Stimulated activated effector memory CD8-positive, alpha-beta T cell treated with anti-CD3 and anti-CD28 coated beads, Interleukin-12 subunit alpha, Interleukin-12 subunit beta, amount 100 ng/mL, for 72 hours (primary cell): ENCODE data around the gene AIFM1.

Experiments
- ATAC-seq: fragments of 150-1000 bp; cut with Tn5 transposase; 2 replicates; pipeline ENCODE4 v1.10.0; 2021
- DNase-seq, 2 donors: peaks; one replicate each; pipeline ENCODE4 v3.0.0; 2021 to 2022; ENCODE audit warnings: low spot score in 2 of 2
- H3K27ac Mint-ChIP-seq: one replicate; pipeline ENCODE4 v1.8.0; 2022; ENCODE audit warnings: mild to moderate bottlenecking, mixed read lengths
- H3K36me3 Mint-ChIP-seq: one replicate; pipeline ENCODE4 v1.8.0; 2022; ENCODE audit warnings: mild to moderate bottlenecking, mixed read lengths
- H3K4me1 Mint-ChIP-seq: one replicate; pipeline ENCODE4 v1.8.0; 2022; ENCODE audit warnings: mixed read lengths
- H3K4me3 Mint-ChIP-seq: one replicate; pipeline ENCODE4 v1.8.0; 2022; ENCODE audit warnings: mild to moderate bottlenecking, mixed read lengths
- H3K9me3 Mint-ChIP-seq: one replicate; pipeline ENCODE4 v1.8.0; 2022; ENCODE audit warnings: mixed read lengths

AIFM1 gene

DNA sequence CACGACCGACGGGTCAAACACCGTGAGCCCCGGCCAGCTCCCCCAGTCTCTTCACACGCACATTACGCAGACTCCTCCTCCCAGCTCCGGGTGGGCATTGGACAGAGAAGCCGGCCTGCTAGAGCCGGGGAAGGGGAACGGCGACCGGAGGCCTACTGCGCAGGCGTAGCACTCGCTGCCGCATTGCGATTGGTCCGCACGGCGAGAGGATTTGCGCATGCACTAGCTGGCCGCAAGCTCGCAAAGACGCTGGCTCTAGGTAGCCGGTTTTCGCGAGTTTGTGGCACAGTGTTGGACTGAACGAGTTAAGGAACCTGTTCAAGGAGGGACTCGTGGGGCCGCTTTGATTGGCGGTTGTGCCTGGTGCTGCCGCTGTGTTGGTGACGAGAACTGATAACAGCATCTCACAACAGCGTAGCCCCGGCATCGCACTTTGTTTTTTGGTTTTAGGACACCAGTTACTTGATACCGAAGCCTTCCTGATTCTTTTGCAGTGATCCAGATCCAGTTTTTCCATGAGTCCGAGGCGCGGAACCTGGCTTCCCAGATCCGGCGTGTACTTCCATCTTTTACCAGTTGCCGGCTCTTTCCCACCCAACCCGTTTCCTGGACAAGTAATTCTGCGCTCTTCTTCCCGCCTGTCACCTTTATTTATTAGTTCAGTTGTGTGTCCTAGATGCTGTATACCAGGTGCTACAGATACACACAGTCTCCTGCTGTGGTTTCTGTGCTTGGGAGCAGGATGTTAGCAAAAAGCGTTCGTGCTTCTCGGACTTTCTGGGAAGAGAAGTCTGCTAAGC is at the start of gene AIFM1:
TSS of gene AIFM1 (minus strand) at position 139 of the 800 bp plus-strand sequence. CDS start 185 bp downstream, outside the sequence.
- DNase-seq (peak; percentile 71 to 94), ATAC-seq (peak; percentile 96)
- Mint-ChIP-seq H3K4me1 (peaks cover 7% of the 10 kb centered on the region), H3K4me3 (peak within 1 kb of the TSS; percentile 82), H3K9me3 (no peaks in the 10 kb centered on the region), H3K36me3 (peaks cover 12% of the 10 kb centered on the region), H3K27ac (peak within 1 kb of the TSS; percentile 93)

DNA sequence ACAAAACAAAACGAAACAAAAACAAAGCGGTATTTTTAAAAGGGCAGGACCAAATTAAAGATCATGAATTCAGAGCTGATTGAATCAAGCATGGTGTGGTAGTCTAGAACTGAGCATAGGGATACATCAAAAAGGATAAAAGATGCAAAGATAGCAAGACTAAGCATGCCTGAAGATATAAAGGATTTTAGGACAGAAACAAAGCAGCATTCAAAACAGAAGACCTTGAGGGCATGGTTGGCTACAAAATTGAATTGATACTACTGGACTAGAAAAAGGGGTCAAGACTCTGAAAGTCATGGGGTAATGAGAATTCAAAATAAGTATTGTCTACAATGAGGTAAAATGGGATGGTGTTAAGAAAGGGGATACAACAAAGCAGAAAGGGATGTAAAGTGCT is 47.7 kb upstream of the AIFM1 start:
- DNase-seq: no peak
- Mint-ChIP-seq H3K27ac (peak overlapping the region; percentile 93), H3K36me3 (peaks cover 66% of the 10 kb centered on the region), H3K4me3 (peak overlapping the region; percentile 58), H3K9me3 (no peaks in the 10 kb centered on the region), H3K4me1 (peaks cover 30% of the 10 kb centered on the region)
- no peak for ATAC-seq

DNA sequence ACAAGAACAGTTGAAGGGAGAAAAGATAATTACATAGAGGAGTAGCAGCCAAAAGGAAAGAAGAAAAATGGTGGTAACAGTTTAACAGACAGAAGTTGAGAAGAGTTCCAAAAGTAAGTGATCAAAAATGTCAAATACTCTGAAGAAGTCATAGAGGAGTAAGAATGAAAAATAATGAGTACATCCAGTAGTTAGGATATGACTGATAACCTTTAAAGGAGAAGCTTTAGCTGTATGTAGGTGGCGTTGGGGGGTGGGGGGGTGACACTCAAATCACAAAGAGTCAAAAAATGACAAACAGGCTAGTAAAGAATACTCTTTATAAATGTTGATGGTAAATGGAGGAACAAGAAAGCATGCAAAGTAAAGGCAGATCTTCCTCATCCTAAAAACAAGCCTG is 46.7 kb upstream of the AIFM1 start:
- H3K9me3 Mint-ChIP-seq: no peaks in the 10 kb centered on the region
- ATAC-seq: peak; percentile 91
- H3K36me3 Mint-ChIP-seq: peaks cover 72% of the 10 kb centered on the region
- H3K4me1 Mint-ChIP-seq: peaks cover 30% of the 10 kb centered on the region
- H3K4me3 Mint-ChIP-seq: peak overlapping the region; percentile 58
- peak overlapping the region; percentile 93 for H3K27ac Mint-ChIP-seq
- DNase-seq: no peak

DNA sequence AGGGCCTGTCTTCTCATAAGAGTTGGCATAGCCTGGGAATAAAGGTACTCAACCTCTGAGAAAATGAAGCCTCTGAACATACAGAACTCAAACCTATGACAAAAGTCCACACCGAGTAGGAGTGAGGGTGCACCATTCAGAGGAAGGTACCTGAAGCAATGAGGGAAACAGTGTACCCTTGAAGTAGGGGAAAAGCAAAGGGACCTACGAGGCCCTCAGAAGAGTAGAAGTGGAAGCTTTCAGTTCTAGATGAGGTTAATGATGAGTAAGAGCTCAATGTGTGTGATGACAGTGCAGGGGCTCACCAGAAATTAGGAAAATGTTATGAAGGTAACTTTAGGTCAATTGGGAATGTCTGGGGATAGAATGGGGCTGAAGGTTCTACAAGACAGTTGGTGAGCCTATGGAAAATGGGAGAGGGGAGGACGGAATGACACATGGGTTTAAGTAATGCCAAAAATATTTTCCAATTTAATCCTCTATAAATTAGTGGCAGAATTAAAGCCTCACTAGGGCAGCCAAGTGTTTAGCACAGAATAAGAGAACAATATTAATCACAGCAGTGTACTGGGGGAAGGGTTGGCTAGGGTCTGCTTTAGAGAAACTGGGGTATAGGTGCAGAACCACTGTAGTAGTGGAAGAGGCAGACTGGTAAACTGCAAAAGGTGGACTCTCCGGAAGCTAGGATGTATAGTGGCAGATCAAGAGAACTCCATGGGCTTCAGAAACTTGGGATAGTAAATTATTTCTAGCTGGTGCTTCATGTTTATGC is 46.0 kb upstream of the AIFM1 start:
- Mint-ChIP-seq H3K9me3 (no peaks in the 10 kb centered on the region), H3K27ac (peak overlapping the region; percentile 93), H3K4me1 (peaks cover 30% of the 10 kb centered on the region), H3K36me3 (peaks cover 77% of the 10 kb centered on the region), H3K4me3 (peak overlapping the region; percentile 58)
- DNase-seq (peak in 1 of 2 donors; percentile 51), ATAC-seq (peak; percentile 91)

DNA sequence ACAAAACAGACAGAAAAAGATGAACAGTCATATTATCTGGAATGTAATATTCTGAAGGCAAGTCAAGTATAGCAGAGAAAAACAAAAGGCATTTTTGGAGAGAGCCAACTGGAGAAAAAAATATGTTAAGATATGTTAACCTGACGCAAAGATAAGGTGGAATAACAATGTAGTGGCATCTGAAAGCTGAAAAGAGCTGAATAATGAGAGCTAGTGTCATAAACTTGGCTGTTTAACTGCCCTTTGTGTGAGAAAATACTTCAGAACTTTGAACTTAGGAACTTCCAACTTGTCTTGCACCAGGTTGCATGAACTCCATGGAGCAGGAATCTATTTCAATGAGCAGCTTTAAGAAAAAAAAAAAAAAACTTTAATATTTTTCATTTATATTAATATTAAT is 39.0 kb upstream of the AIFM1 start:
- no peaks in the 10 kb centered on the region for H3K9me3 Mint-ChIP-seq
- DNase-seq (no peak), ATAC-seq (no peak)
- H3K36me3 Mint-ChIP-seq: peaks cover 52% of the 10 kb centered on the region
- no peak overlapping the region for H3K4me3 Mint-ChIP-seq
- no peak overlapping the region for H3K27ac Mint-ChIP-seq
- no peaks in the 10 kb centered on the region for H3K4me1 Mint-ChIP-seq

DNA sequence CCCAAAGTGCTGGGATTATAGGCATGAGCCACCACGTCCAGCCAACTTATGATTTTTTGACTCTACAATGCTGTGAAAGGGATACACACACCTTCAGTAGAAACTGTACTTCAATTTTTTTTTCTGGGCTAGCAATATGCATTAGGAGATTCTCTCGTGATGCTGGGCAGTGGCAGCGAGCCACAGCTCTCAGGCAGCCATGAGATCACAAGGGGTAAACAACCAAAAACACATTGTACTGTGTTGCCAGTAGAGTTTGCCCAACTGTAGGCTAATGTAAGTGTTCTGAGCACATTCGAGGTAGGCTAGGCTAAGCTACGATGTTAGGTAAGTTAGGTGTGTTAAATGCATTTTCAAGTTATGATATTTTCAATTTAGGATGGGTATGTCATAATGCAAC is 31.8 kb upstream of the AIFM1 start:
- no peak for DNase-seq
- H3K9me3 Mint-ChIP-seq: no peaks in the 10 kb centered on the region

DNA sequence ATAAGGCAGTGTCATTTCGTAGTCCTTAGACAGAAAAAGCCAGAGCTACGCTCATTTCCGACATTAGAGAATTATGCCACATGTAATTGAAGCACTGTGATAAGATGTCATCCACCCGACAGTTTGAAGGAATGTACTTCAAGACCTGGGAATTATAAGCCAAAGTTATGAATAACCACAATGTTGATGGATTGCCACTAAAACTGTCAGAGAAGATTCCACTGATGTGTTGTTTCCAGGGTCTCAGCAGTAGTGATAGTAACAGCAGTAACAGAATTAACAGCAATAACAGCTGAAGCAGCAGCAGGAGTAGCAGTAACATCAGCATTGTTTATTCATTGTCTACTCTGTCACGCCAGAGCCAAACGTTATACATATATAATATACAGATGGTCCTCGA is 30.8 kb upstream of the AIFM1 start:
- ATAC-seq (no peak), DNase-seq (no peak)
- H3K4me3 Mint-ChIP-seq: no peak overlapping the region
- H3K9me3 Mint-ChIP-seq: no peaks in the 10 kb centered on the region
- H3K4me1 Mint-ChIP-seq: no peaks in the 10 kb centered on the region
- H3K36me3 Mint-ChIP-seq: no peaks in the 10 kb centered on the region
- no peak overlapping the region for H3K27ac Mint-ChIP-seq

More for the DNA sequence above, 31.8 kb upstream of the AIFM1 start:
- Mint-ChIP-seq H3K4me3 (no peak overlapping the region), H3K36me3 (no peaks in the 10 kb centered on the region), H3K27ac (no peak overlapping the region), H3K4me1 (no peaks in the 10 kb centered on the region)
- no peak for ATAC-seq

DNA sequence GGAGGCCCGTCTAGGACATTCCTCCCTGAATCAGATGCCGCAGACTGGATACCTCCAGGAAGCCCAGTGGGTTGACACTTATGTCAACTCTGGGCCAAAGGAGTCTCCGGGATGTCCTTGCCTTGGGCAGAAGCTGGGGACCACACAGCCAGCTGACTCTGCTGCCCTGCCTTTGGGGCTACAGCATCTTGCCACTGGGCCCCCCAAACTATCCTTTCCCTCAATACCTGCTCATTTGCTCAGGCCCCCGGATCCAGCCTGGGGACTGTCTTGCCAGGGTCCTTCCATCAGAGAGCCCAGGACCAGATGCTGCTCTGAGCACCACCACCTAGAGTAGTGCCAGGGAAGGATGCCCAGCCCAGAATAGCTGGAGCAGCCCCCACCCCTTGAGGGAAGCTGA is 25.2 kb upstream of the AIFM1 start:
- Mint-ChIP-seq H3K9me3 (no peaks in the 10 kb centered on the region), H3K36me3 (no peaks in the 10 kb centered on the region), H3K4me1 (no peaks in the 10 kb centered on the region), H3K4me3 (no peak overlapping the region), H3K27ac (no peak overlapping the region)
- DNase-seq: no peak
- ATAC-seq: no peak

DNA sequence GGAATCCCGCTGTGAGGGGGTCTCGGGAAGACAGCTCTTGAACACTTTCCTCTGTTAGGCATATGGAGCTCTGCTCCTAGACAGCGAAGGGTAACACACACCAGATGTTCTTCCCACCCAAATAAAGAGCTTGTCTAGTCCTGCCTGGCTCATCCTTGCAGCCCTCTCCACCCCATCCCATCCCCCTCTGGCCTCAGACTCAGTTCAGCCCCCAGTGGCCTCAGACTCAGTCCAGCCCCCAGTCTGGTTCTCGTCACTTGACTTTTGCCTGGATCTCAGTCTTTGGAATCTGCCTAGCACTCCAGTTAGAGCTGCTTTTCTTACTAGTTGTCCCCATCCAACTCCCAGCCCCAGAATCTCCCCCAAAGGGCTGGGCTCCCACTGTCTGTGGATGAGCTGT is 21.0 kb upstream of the AIFM1 start:
- no peak for ATAC-seq
- H3K27ac Mint-ChIP-seq: peak overlapping the region; percentile 29
- no peaks in the 10 kb centered on the region for H3K4me1 Mint-ChIP-seq

DNA sequence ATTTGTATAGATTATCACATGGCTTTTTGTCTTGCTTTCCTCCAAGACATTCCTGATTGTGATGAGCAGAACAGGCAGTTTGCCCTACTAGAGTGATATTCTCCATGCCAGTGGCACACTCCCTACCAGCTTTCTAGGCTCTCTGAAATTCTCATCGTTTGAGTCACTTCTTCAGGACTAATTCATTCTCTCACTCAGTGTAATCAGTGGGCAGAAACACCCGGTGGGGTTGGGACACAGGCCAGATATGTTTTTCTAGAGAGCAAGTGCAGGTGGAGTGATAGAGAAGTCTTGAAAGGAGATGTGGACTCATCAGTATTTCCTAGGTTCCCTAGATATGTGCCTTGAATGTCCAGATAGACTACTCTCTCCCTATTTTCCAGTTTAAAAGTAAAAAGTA is 19.2 kb upstream of the AIFM1 start:
- Mint-ChIP-seq H3K4me3 (no peak overlapping the region), H3K27ac (no peak overlapping the region), H3K4me1 (peaks cover 3% of the 10 kb centered on the region)

More for the DNA sequence above, 21.0 kb upstream of the AIFM1 start:
- Mint-ChIP-seq H3K36me3 (peaks cover 21% of the 10 kb centered on the region), H3K9me3 (no peaks in the 10 kb centered on the region), H3K4me3 (no peak overlapping the region)
- no peak for DNase-seq

DNA sequence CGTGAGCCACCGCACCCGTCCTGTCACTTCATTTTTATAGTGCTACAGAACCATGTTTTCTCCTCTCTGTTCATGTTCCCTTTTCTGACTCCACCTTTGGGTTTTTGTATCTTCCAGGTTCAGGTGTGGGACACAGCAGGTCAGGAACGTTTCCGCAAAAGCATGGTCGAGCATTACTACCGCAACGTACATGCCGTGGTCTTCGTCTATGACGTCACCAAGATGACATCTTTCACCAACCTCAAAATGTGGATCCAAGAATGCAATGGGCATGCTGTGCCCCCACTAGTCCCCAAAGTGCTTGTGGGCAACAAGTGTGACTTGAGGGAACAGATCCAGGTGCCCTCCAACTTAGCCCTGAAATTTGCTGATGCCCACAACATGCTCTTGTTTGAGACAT is 18.5 kb upstream of the AIFM1 start:
- Mint-ChIP-seq H3K4me3 (no peak overlapping the region), H3K4me1 (peaks cover 7% of the 10 kb centered on the region), H3K9me3 (no peaks in the 10 kb centered on the region), H3K27ac (no peak overlapping the region), H3K36me3 (peaks cover 29% of the 10 kb centered on the region)
- DNase-seq (no peak), ATAC-seq (no peak)

More for the DNA sequence above, 19.2 kb upstream of the AIFM1 start:
- no peak for ATAC-seq
- Mint-ChIP-seq H3K9me3 (no peaks in the 10 kb centered on the region), H3K36me3 (peaks cover 28% of the 10 kb centered on the region)
- DNase-seq: no peak

DNA sequence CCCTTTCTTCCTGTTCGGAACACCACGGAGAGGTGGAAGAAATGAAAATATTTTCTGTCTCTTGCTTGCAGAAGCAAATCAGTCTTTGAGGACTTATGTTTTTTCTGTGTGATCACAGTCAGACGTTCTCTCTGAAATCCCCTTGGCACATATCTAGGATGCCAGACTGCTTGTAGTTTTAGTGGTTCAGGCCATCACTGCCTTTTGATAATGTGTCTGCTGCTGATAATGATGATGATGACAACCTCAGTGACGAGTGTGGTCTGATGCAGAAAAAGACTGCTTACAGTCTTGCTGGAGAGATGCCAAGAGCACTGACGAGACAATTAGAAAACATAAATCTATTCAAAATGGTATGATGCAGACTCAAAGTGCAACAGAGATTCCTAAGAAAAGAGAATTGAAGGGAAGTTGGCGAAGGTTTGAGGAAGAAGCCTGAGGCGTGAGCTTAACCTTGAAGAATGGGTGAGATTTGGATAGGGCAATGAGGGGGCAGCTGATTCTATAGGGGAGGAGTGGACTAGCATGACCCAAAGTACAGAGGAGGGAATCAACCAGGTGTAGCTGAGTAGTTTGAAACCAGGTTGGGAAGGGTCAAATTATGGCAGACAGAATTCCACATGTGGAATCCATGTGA is 14.1 kb upstream of the AIFM1 start:
- peaks cover 34% of the 10 kb centered on the region for H3K4me1 Mint-ChIP-seq
- DNase-seq: no peak
- no peak for ATAC-seq
- H3K4me3 Mint-ChIP-seq: no peak overlapping the region
- no peaks in the 10 kb centered on the region for H3K9me3 Mint-ChIP-seq
- peak overlapping the region; percentile 44 for H3K27ac Mint-ChIP-seq
- H3K36me3 Mint-ChIP-seq: peaks cover 62% of the 10 kb centered on the region

DNA sequence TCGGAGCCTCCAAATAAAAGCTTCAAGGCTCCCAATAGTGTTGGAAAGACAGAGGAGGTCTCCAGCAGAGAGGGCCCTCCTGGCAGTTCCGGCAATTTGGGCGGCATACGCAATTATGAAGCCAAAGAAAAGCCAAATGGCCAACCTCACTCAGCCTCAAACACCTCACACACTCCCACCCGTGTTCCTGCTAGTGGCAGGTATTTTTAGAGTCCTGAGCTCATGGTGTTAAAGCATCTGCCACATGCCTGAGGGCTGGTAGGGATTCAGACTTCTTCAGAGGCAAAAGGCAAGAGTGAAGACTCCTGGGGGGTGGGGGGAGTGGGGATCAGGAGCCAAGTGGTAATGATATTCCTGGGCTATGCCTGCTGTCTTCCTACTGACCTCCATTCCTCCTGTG is 13.5 kb upstream of the AIFM1 start:
- Mint-ChIP-seq H3K4me3 (no peak overlapping the region), H3K27ac (peak overlapping the region; percentile 44), H3K4me1 (peaks cover 38% of the 10 kb centered on the region), H3K9me3 (no peaks in the 10 kb centered on the region), H3K36me3 (peaks cover 57% of the 10 kb centered on the region)
- no peak for ATAC-seq
- no peak for DNase-seq

DNA sequence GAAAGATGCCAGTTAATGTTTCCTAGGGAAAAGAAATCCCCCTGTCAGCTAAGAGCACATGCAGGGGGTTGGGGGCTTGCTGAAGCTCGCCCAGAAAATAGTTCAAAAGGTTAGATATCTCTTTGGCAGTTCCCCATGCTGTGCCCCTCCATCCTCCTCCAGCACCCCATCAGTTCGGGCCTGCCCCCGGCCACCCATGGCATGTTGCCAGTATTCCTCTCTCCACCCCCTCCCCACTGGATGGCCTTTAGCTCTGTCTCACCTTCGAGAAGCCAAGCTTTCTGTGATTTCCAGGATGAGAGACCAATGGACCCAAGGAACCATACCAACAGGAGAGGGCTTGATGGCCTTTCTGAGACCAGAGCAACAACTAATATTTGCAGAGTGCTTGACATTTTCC is 11.3 kb upstream of the AIFM1 start:
- DNase-seq: no peak
- H3K27ac Mint-ChIP-seq: peak overlapping the region; percentile 8
- ATAC-seq: no peak
- peaks cover 43% of the 10 kb centered on the region for H3K4me1 Mint-ChIP-seq
- H3K36me3 Mint-ChIP-seq: peaks cover 52% of the 10 kb centered on the region
- no peaks in the 10 kb centered on the region for H3K9me3 Mint-ChIP-seq
- peak overlapping the region; percentile 37 for H3K4me3 Mint-ChIP-seq

DNA sequence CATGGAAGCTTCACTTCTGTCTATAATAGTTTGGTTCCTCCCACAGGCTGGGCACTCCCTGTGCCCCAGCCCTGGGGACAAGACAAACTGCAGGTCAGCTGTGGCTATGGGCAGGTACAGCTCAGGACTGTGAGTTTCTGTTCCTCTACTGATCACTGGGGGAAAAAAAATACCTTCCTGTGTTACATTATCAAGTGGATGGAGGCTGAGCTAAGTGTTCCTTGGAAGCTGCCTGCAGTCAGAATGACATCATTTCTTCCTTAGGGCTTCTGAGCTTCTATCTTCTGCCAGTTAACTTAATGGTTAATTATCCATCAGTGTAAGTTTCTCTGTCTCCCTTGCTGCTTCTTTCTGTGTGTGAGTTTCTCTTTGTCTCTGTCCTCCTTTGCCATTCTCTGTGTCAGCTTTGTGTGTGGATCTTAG is 10.7 kb upstream of the AIFM1 start:
- peak overlapping the region; percentile 8 for H3K27ac Mint-ChIP-seq
- H3K4me3 Mint-ChIP-seq: peak overlapping the region; percentile 37
- DNase-seq (no peak), ATAC-seq (no peak)
- H3K9me3 Mint-ChIP-seq: no peaks in the 10 kb centered on the region
- H3K36me3 Mint-ChIP-seq: peaks cover 52% of the 10 kb centered on the region
- H3K4me1 Mint-ChIP-seq: peaks cover 43% of the 10 kb centered on the region
